ENCODE data around the gene ATP4B.
"Not testable (repeated sequence)": the region's sequence is repeated elsewhere in the genome, so short reads cannot be mapped to it uniquely, and the experiment has no call there.

ATP4B gene

DNA sequence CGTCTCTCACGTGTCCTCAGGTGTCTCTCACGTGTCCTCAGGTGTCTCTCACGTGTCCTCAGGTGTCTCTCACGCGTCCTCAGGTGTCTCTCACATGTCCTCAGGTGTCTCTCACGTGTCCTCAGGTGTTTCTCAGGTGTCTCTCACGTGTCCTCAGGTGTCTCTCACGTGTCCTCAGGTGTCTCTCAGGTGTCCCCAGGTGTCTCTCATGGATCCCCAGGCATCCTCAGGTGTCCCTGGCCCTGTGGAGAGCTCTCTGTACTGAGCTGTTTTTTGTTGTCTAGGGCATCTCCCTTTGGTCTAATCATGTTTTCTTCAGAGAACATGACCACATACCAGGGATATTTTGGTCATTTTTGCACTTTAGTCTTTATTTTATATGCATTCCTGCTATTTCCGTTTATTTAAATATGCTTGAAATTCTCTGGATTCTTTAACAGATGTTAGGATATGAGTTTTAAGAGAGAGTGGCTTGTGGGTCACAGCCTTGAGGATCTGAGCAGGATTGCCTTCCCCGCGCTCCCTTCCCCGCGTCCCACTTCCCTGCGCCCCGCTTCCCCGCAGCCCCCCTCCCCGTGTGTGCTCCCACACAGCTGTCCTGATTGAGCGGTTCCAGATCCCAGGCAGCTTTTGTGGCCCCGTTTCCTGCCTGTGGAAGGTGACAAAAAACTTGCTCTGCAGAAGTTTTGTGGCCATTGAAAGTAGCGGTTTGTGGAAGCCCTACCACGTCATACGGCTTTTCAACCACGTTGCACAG, 31.9 kb downstream of the ATP4B start:
- no peak for DNase-seq (ENCODE audit: low read depth in 3 of 3)

DNA sequence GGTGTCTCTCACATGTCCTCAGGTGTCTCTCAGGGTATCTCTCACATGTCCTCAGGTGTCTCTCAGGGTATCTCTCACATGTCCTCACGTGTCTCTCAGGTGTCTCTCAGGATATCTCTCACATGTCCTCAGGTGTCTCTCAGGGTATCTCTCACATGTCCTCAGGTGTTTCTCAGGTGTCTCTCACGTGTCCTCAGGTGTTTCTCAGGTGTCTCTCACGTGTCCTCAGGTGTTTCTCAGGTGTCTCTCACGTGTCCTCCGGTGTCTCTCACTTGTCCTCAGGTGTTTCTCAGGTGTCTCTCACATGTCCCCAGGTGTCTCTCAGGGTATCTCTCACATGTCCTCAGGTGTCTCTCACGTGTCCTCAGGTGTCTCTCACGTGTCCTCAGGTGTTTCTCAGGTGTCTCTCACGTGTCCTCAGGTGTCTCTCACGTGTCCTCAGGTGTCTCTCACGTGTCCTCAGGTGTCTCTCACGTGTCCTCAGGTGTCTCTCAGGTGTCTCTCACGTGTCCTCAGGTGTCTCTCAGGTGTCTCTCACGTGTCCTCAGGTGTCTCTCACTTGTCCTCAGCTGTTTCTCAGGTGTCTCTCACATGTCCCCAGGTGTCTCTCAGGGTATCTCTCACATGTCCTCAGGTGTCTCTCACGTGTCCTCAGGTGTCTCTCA, 33.2 kb downstream of the ATP4B start:
- DNase-seq (ENCODE audit: low read depth in 3 of 3): not testable (repeated sequence)

DNA sequence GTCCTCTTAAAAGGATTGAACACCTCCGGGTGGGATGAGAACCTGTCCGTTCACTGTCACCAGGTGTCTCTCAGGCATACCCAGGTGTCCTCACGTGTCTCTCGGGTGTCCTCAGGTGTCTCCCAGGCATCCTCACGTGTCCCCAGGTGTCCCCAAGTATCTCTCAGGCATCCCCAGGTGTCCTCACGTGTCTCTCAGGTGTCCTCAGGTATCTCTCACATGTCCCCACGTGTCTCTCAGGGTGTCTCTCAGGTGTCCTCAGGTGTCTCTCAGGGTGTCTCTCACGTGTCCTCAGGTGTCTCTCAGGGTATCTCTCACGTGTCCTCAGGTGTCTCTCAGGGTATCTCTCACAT, 33.8 kb downstream of the ATP4B start:
- DNase-seq (ENCODE audit: low read depth in 3 of 3): no peak

DNA sequence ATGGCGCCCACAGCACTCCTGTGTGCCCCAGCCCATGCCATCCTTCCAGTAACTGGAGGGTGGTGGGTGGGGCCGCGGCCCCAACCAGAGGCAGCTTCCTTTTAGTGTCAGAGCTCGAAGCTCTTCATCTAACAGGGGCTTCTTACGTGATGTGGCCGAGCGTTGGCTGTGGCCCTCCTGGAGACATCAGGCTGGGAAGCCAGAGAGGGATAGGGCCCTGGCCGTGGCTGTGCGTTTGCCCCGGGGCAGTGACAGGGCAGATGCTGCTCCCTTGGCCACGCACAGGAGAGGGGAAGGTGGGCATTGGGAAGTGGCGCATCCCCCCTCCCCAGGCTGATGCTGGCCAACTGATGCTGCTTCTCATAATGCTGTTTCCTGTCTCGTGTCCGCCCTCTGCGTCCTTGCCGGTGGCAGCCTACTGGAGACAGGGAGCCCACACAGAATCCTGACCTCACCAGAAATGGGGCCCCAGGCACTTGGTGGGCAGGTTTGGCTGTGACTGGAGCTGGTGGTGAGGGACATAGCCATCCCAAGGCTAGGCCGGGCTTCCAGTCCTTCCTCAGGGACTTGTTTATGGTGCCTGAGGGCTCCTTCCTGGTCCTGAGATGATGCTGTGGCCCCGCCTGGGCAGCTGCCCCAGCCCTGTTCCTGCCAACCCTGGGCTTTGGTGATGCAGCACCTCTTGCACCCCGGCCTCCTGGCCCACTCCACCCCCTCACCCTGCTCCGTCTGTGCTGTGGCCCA, 34.3 kb downstream of the ATP4B start:
- no peak for DNase-seq (ENCODE audit: low read depth in 3 of 3)

DNA sequence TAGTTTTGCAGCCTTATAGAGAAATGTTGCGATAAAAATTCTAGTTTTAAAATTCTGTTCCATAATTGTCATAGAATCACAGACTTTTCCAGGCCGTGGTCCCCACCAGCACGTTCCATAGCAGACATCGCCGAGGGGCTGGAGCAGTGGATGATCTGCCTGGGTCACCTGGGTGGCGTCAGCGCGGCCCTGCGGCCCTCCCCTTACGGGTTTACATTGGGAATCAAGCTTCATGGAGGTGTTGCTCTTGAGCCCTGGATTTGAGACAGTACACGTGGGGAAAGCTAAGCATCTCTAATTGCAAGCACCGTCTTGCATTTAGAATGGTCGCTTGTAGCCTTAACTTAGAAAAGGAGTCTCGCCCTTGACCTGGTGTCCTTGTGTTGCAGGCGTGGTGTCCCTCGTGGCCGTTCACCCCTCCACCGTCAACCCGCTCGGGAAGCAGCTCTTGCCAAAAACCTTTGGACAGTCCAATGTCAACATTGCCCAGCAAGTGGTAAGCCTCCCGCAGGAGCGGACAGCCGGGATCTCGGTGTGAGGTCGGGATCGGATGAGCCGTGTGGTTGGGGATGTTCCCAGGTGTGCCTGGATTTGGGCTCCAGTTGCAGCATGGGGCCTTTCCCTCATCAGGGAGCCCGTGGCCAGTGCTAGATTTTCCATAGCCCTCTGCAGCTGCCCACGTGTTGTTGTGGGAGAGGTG, 35.1 kb downstream of the ATP4B start:
- DNase-seq (ENCODE audit: low read depth in 3 of 3): no peak

DNA sequence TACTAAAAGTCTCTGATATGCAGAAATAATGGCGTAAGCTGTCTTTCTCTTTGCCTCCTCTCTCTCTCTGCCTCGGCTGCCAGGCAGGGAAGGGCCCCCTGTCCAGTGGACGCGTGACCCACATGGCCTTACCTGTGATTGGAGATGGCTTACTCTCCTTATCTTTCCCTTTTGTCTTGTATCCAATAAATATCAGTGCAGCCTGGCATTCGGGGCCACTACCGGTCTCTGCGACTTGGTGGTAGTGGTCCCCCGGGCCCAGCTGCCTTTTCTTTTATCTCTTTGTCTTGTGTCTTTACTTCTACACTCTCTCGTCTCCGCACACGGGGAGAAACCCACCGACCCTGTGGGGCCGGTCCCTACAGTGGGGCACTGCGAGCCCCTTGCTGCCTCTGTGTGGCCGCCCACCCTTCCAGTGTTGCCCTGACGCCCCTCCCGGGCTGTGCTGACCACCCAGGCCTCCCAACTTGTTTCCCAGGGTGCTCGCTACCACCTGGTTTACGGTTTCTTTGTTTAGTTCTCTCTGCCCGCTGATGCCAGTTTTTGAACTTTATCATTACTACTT, 35.9 kb downstream of the ATP4B start:
- not testable (repeated sequence) for DNase-seq (ENCODE audit: low read depth in 3 of 3)

DNA sequence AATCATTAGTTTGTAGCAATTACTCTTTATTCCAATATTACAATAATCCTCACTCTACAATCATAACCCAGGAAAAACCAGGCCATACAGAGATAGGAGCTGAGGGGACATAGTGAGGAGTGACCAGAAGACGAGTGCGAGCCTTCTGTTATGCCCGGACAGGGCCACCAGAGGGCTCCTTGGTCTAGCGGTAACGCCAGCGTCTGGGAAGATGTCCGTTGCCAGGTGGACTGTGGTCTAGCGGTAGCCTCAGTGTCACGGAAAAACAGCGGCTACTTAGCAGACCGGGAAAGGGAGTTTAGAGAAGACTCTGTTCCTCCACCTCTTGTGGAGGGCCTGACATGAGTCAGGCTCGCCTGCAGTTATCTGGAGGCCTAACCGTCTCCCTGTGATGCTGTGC, 36.5 kb downstream of the ATP4B start:
- DNase-seq (ENCODE audit: low read depth in 3 of 3): not testable (repeated sequence)

DNA sequence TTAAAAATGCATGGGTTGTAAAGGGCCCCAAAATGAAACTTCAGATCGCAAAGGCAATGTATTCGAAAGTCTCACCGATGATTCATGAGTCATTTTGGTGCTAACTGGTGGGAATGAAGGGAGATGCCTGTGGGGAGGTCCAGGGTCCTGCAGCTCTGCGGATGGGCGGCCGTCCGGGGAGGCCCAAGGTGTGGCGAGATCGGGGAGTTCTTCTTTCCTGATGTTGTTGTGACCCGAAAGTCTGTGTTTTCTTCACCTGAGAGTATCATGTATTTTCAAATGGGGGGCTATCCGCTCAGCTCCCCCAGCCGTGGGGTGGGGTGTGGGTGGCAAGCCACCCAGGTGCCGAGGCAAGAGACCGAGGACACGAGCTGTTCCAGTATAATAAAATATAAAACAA, 37.0 kb downstream of the ATP4B start:
- DNase-seq (ENCODE audit: low read depth in 3 of 3): no peak

DNA sequence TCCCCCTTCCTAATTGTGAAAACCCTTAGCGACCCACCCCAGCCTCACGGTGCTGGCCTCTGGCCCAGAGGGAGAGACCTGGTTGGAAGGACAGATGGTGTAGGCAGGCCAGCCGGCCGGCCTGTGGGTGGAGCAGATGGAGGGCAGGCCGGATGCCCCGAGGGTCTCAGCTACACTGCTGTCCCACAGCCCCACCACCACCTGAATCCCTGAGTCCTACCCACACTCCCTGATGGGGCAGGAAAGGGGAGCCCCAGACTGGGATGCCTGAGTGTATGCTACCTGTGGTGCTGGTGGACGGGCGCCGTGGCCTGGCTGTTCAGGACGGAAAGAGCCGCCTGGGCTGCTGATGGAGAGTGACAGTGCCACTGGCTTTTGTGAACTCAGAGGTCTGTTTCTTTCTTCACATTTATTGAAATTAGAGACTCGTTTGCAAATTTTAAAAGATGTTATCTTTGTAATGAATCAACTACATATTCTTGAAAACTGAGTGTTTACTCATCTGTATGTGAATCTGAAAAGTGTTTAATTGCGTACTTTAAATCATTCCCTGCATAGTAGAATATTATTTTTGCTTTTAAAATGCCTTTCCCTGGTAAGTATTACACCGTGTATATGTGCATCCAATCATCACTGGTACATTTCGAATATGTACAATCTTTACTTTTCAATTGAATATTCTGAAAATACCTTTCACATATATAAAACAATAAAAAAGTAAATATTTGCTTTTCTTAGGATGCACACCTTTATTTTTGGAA, 37.8 kb downstream of the ATP4B start:
- no peak for DNase-seq (ENCODE audit: low read depth in 3 of 3)

DNA sequence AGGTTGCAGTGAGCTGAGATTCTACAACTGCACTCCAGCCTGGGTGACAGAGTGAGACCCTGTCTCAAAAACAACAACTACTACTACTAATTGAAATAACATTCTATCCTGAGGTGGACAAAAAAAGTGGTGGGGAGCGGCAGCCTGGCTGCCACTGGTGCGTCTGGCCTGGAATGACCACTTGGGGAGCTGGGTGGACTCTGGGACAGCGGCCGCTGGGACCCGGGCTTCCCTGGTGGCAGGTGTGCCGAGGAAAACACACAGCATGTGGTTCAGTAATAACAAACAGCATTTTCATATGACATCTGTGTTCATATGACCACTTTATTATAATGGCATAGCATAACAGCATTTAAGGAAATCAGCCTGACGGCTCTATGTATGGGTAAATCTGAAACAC, 39.5 kb downstream of the ATP4B start:
- DNase-seq (ENCODE audit: low read depth in 3 of 3): no peak

DNA sequence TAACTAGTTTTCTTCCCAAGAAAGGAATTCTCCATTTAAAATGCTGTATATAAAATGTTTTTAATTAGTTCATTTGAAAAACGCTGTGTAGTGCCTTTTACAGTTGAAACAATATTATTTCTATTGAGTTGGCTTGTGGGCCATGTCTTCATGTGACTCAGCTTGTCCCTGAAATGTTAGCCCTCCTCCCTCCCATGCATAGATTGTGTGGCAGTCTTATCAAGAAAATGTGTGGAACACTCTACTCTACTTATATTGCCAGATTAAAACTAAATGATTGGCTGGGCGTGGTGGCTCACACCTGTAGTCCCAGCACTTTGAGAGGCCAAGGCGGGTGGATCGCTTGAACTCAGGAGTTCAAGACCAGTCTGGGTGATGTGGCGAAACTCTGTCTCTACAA, 40.0 kb downstream of the ATP4B start:
- no peak for DNase-seq (ENCODE audit: low read depth in 3 of 3)

DNA sequence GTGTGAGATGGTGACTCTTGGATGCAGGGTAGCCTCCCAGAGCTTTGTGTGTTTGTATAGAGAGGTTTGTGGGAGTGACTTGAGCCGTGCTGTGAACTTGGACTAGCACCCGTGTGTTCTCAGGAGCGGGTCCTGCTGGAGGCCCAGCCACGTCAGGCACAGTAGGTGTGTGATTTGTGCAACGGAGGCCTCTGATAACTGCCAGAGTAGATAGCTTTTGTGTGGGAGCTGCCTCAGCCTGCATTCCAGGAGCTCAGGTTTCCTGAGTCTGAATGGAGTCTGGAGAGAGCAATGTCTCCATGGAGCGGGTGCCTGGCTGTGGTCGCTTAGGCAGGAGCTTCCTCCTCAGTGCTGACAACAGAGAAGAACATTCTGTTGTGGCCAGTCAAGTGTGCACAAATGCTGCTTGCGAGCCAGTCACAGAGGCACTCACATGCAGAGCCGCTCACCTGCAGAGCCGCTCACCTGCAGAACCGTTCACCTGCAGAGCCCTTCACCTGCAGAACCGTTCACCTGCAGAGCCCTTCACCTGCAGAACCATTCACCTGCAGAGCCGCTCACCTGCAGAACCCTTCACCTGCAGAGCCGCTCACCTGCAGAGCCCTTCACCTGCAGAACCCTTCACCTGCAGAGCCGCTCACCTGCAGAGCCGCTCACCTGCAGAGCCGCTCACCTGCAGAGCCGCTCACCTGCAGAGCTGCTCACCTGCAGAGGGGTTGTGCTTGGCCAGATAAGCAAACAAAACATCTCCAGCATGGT, 40.8 kb downstream of the ATP4B start:
- no peak for DNase-seq (ENCODE audit: low read depth in 3 of 3)

DNA sequence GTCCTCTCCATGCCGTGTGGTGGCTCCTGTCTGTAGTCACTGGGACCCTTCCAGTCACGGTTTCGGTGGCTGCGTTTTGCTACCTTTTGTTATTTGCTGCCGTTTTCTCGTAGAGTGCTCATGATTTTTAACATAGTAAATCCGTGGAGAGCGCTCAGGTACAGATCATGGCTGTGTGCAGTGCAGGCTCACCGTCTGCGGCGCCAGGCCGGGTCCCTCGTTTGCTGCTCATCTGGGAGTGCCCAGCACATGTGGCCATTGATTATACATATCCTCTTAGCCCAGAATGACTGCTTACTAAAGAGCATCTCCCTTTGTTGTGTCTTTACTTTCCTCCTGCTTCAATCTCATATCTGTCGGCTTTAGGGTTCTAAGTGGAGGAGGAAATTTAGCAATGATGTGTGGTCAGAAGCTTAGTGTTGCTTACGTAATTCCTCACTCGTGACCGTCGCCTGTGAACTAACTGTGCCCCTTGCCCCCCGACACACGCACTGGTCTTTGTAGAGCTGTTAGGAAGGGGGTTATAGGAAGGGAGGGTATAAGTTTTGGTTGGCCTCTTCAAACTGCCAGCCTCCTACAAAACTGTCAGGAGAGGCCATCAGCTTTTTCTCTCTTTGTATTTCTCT, 41.6 kb downstream of the ATP4B start:
- no peak for DNase-seq (ENCODE audit: low read depth in 3 of 3)

DNA sequence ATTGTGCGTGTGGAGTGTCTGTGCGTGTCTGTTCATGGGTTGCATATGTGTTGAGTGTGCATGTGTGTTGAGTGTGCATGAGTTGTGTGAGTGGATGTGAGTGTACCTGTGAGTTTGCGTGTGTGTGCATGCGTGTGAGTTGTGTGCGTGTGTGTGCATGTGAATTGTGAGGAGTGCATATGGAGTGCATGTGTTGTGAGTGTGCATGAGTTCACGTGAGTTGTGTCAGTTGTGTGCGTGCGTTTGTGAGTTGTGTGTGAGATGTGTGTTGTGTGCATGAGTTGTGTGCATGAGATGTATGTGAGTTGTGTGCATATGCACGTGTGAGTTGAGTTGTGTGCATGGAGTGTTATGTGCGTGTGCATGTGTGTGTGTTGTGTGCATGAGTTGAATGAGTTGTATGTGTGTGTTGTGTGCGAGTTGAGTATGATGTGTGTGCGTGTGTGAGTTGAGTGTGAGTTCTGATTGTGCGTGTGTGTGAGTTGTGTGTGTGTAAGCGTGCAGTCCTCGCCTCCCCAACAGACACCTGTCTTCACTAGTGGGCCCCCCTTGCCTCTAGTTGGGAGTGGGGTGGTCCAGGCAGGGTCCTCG, 44.1 kb downstream of the ATP4B start:
- DNase-seq (ENCODE audit: low read depth in 3 of 3): no peak

DNA sequence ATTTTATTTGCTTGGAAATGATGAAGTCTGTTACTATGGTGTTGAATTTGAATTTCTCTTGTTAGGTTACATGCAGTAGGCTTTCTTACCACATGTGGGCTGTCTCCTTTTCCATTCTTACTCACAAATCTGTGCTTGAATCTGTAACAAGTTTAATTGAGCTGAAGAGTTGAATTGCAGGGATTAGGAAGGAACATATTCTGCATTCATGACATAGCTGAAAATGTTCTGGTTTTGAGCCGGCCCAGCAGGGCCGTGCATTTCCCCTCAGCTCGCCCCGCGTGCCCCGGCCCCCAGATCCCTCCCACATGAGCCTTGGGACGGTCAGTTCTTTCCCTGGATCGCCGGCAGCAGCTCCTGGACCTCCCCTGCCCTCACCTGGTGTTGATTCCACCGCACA, 45.4 kb downstream of the ATP4B start:
- DNase-seq (ENCODE audit: low read depth in 3 of 3): no peak

DNA sequence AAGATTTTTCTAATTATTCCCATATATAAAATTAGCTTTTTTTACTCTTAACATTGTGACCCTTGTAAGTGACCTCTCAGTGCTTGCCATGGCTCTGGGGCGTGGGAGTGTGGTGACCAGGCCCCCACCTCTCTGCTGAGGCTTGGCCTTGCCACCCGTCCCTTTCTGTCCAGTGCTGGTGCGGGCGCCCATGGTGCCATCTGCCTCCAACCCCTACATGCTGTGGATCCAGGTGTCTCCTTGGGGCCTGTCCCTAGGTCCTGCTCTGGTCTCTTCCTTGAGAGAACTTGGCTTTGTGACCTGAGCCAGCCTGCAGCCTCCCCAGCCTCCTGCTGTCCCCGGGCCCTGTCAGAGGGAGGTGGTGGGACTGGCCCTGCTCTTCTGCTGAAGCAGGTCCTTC, 46.0 kb downstream of the ATP4B start:
- DNase-seq (ENCODE audit: low read depth in 3 of 3): no peak

DNA sequence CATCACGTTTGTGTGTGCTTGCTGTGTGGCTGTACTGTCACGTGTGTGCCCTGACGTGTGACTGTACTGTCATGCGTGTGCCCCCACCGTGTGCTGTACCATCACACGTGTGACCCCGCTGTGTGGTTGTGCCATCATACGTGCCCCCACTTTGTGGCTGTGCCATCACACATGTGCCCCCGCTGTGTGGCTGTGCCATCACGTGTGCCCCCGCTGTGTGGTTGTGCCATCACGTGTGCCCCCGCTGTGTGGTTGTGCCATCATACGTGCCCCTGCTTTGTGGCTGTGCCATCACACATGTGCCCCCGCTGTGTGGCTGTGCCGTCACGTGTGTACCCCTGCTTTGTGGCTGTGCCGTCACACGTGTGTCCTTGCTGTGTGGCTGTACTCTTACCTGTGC, 47.7 kb downstream of the ATP4B start:
- no peak for DNase-seq (ENCODE audit: low read depth in 3 of 3)

DNA sequence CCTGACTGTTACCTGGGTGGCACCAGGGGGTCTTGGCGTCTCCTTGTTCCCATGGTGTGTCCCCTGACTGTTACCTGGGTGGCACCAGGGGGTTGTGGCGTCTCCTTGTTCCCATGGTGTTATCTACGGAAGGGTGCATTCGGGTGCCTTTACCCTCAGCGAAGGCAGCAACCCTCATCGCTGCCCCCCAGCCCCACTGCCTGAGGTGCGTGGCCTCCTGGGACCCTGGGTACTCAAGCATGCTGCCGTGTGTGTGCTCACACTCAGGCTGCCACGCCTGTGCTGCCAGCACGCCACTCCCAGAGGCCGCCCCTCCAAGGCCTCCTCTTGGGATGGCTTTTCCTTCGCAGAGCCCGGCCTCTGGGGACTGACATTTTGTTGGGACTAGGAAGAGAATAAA, 48.4 kb downstream of the ATP4B start:
- no peak for DNase-seq (ENCODE audit: low read depth in 3 of 3)

DNA sequence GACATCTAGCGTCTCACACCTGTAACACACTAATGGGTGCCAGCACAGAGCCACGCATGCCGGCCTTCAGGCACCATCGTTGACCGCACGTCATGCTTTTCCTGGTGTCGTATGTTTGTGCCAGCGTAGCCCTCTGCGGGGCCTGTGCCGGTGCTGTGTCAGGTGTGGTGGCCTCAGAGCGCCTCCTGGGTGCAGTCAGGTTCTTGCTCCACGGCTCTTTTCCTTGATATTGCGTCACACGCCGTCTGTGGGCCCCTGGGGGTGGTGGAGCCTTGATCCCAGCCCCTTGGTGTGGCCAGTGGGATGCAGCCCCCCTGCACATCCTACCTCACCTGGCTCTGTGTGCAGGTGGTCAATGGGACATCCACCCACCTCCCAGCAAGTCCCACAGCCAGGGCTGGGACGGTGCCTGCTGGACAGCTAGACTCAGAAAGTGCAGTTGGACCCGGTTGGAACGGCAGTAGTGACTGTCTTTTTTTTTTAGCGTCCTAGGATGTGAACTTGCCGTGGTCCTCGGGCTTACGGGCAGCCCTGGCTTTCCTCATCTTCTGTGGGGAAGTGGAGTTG, 48.9 kb downstream of the ATP4B start:
- DNase-seq (ENCODE audit: low read depth in 3 of 3): no peak

Data from stimulated activated CD4-positive, alpha-beta T cell treated with anti-CD3 and anti-CD28 coated beads, TNF-alpha, amount 100 ng/mL, for 24 hours (primary cell).